A549 (cell line): ENCODE measurements around the gene TDRD3. TPM values are rescaled to one million over a fixed set of nuclear protein-coding genes. Genes with fewer than 3 reads are reported as not detected.

Experiments used
- ATAC-seq, 2 experiments: fragments of 200-7000 bp in 1 of 2; fragments of >200 bp in 1 of 2; cut with Nextera tagmentation in 1 of 2; cut with Tn5 transposase in 1 of 2; 3 replicates each; pipeline versions ENCODE4 v1.8.0 to v1.9.1; 2018 to 2020; ENCODE audit warnings: mild to moderate bottlenecking in 1 of 2, moderate library complexity in 1 of 2
- CTCF ChIA-PET: fragments of 300-600 bp; sonication (Branson Sonifier 250); formaldehyde crosslinking; extraction: SDS; loops from one replicate; lab custom pipeline; 2021; ENCODE audit warnings: antibody characterized with exemption, inconsistent platforms; lab: Yijun Ruan, JAX
- POLR2A ChIA-PET: fragments of 350-600 bp; formaldehyde crosslinking; extraction: SDS; loops from one replicate; lab custom pipeline; 2021; ENCODE audit warnings: antibody characterized with exemption, inconsistent platforms; lab: Yijun Ruan, JAX
- DNase-seq, 2 experiments: peaks; one replicate each; pipeline versions ENCODE4 v3.0.0 to v3.0.0-alpha.2; 2011 to 2016; ENCODE audit warnings: low read depth in 1 of 2, low spot score in 1 of 2
- FAIRE-seq: peaks from 2 replicates; lab custom pipeline; 2011; peaks lifted over from hg19 to GRCh38; lab: Jason Lieb, UNC
- H3K27ac ChIP-seq, 2 experiments: fragments of >200 bp; sonication (Bioruptor Twin); formaldehyde crosslinking; 3 replicates each; pipeline ENCODE4 v1.5.1; 2016 to 2017
- H3K4me1 ChIP-seq: fragments of >200 bp; sonication (Bioruptor Twin); formaldehyde crosslinking; 3 replicates; pipeline ENCODE4 v1.6.1; 2016
- H3K4me2 ChIP-seq: fragments of >200 bp; sonication (Bioruptor Twin); formaldehyde crosslinking; 3 replicates; pipeline ENCODE4 v1.6.1; 2016
- H3K4me3 ChIP-seq: fragments of >200 bp; sonication (Bioruptor Twin); formaldehyde crosslinking; 3 replicates; pipeline ENCODE4 v1.5.1; 2016
- H3K9me3 ChIP-seq: fragments of >200 bp; sonication (Bioruptor Twin); formaldehyde crosslinking; 3 replicates; pipeline ENCODE4 v1.6.1; 2016
- CEBPB ChIP-seq, 2 experiments: fragments of >200 bp in 1 of 2; sonication (Bioruptor Twin) in 1 of 2; formaldehyde crosslinking in 1 of 2; IDR thresholded peaks; 2 replicates each; pipeline ENCODE4 v1.6.1; 2012 to 2016
- CHD4 ChIP-seq: fragments of 200-600 bp; sonication (generic); IDR thresholded peaks from 2 replicates; pipeline ENCODE4 v1.6.1; 2016; ENCODE audit warnings: antibody characterized with exemption, mild to moderate bottlenecking, borderline replicate concordance
- EHF ChIP-seq: fragments of 250-450 bp; sonication (Bioruptor Pico); IDR thresholded peaks from 2 replicates; pipeline ENCODE4 v1.5.0; 2020; ENCODE audit warnings: mild to moderate bottlenecking
- FOSB ChIP-seq: fragments of 250-450 bp; sonication (Bioruptor Pico); IDR thresholded peaks from 2 replicates; pipeline ENCODE4 v1.5.0; 2020; ENCODE audit warnings: mild to moderate bottlenecking, moderate library complexity
- FOXS1 ChIP-seq: fragments of 250-450 bp; sonication (Bioruptor Pico); IDR thresholded peaks from 2 replicates; pipeline ENCODE4 v1.5.0; 2020; ENCODE audit warnings: mild to moderate bottlenecking, moderate library complexity
- HDAC2 ChIP-seq: fragments of 200-600 bp; sonication (generic); IDR thresholded peaks from 2 replicates; pipeline ENCODE4 v1.6.1; 2016
- JUN ChIP-seq, 2 experiments: fragments of >200 bp; sonication (Bioruptor Twin); formaldehyde crosslinking; IDR thresholded peaks; 2 replicates in 1 of 2; 3 replicates in 1 of 2; pipeline ENCODE4 v1.6.1; 2016 to 2017
- JUNB ChIP-seq: fragments of >200 bp; sonication (Bioruptor Twin); formaldehyde crosslinking; IDR thresholded peaks from 2 replicates; pipeline ENCODE4 v1.6.1; 2016
- MYC ChIP-seq: IDR thresholded peaks from 2 replicates; pipeline ENCODE4 v1.6.1; 2012; ENCODE audit warnings: mild to moderate bottlenecking, inconsistent platforms, low read length, improper control_type of control experiment, borderline replicate concordance
- POLR2A ChIP-seq: IDR thresholded peaks from 2 replicates; pipeline ENCODE4 v1.6.1; 2012; ENCODE audit warnings: mild to moderate bottlenecking, low read length
- RAD21 ChIP-seq, 2 experiments: fragments of >200 bp in 1 of 2; sonication (Bioruptor Twin) in 1 of 2; formaldehyde crosslinking in 1 of 2; IDR thresholded peaks in 1 of 2; conservative IDR thresholded peaks in 1 of 2; 2 replicates in 1 of 2; 3 replicates in 1 of 2; pipeline ENCODE4 v1.6.1; 2012 to 2018; ENCODE audit warnings: inconsistent platforms in 1 of 2
- RFX5 ChIP-seq: fragments of 450-650 bp; IDR thresholded peaks from 2 replicates; pipeline ENCODE4 v1.7.1; 2014; ENCODE audit warnings: antibody characterized with exemption, mild to moderate bottlenecking, moderate library complexity
- SMC3 ChIP-seq: fragments of >200 bp; sonication (Bioruptor Twin); formaldehyde crosslinking; IDR thresholded peaks from 3 replicates; pipeline ENCODE4 v1.6.1; 2018; ENCODE audit warnings: inconsistent platforms
- SREBF2 ChIP-seq: fragments of 450-650 bp; IDR thresholded peaks from 2 replicates; pipeline ENCODE4 v1.6.1; 2014; ENCODE audit warnings: mild to moderate bottlenecking, moderate library complexity
- ZFP36 ChIP-seq: fragments of 450-650 bp; IDR thresholded peaks from 2 replicates; pipeline ENCODE4 v1.6.1; 2014; ENCODE audit warnings: borderline replicate concordance; ENCODE audit not compliant: partially characterized antibody
- WGBS: methylation state at CpG from one replicate; pipeline ENCODE4 v1.1.6; 2017; ENCODE audit errors: missing lambda C conversion rate; 5-methylcytosine and 5-hydroxymethylcytosine counted together
- polyA plus RNA-seq, 4 experiments: library from polyadenylated mRNA; depleted of rRNA in 3 of 4; stranded (reverse); fragments of >200 nt; fragmentation: RNase III in 1 of 4; extraction: RNeasy Plus Mini Kit Qiagen cat#74134 plus additional on column Dnase treatment in 1 of 4; gene quantifications; 2 replicates in 3 of 4; 3 replicates in 1 of 4; pipeline ENCODE4 v1.2.3, GENCODE V29; 2011 to 2017
- TF ChIP-seq, protein P1 (sequence below): fragments of 250-450 bp; sonication (Bioruptor Pico); IDR thresholded peaks from 2 replicates; pipeline ENCODE4 v1.5.0; 2020; ENCODE audit warnings: low read depth, mild to moderate bottlenecking, moderate library complexity
- TF ChIP-seq, protein P2 (sequence below): IDR thresholded peaks from 2 replicates; pipeline ENCODE4 v1.6.1; 2012
- TF ChIP-seq, protein P3 (sequence below): fragments of 450-650 bp; IDR thresholded peaks from 2 replicates; pipeline ENCODE4 v1.6.1; 2014; ENCODE audit warnings: antibody characterized with exemption
- TF ChIP-seq, protein P4 (sequence below): fragments of >200 bp; sonication (Bioruptor Twin); formaldehyde crosslinking; IDR thresholded peaks from 3 replicates; pipeline ENCODE4 v1.5.1; 2016

Gene TDRD3
- polyA plus RNA-seq, 2 of the 4 experiments (the other 2 are of a cell fraction), result 5.7 to 11.8 TPM

DNA sequence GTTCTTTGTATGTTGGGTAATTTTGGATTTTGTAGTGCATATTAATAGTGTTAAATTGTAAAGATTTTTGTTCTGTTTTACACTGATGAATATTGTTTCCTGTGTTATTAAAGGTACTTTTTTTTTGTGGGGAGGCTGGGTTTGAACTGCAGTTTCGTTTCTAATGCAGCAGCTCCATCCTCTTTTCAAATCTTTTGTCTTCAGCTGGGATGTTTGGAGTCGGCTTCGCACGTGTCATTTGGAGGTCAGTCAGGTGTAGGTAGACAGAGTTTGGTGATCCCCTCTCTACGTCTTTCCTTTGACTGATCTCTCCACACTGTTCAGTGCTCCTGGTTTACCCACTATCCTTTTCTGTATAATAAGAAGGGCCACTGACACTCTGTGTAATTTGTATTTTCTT lies 30.3 kb downstream of the TDRD3 start:
- Histone ChIP-seq H3K9me3 (no peaks in the 10 kb centered on the region), H3K4me3 (no peak overlapping the region), H3K4me1 (no peaks in the 10 kb centered on the region), H3K27ac (no peak overlapping the region), H3K4me2 (no peak overlapping the region)
- DNase-seq (no peak), FAIRE-seq (no peak), ATAC-seq (no peak)
- TF ChIP-seq, protein P1, sequence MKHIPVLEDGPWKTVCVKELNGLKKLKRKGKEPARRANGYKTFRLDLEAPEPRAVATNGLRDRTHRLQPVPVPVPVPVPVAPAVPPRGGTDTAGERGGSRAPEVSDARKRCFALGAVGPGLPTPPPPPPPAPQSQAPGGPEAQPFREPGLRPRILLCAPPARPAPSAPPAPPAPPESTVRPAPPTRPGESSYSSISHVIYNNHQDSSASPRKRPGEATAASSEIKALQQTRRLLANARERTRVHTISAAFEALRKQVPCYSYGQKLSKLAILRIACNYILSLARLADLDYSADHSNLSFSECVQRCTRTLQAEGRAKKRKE (CRISPR knock-in tag), result no peak
- TF ChIP-seq ZFP36 (no peak), POLR2A (no peak), SREBF2 (no peak), MYC (no peak), FOXS1 (CRISPR knock-in tag) (no peak), EHF (CRISPR knock-in tag) (no peak), RFX5 (no peak), CEBPB (IDR thresholded peaks at IDR 0.05) (no peak), JUN (IDR thresholded peaks at IDR 0.05) (no peak), SMC3 (no peak), FOSB (no peak)
- WGBS, result 82% methylated on average over 5 of the region's 5 CpGs
- ChIA-PET CTCF (interaction anchor here (1.4 kb wide), 1 partner anchor 31 kb away, joined by 5 read pairs; the partner anchor contains the start of gene TDRD3), POLR2A (no interaction called here)

DNA sequence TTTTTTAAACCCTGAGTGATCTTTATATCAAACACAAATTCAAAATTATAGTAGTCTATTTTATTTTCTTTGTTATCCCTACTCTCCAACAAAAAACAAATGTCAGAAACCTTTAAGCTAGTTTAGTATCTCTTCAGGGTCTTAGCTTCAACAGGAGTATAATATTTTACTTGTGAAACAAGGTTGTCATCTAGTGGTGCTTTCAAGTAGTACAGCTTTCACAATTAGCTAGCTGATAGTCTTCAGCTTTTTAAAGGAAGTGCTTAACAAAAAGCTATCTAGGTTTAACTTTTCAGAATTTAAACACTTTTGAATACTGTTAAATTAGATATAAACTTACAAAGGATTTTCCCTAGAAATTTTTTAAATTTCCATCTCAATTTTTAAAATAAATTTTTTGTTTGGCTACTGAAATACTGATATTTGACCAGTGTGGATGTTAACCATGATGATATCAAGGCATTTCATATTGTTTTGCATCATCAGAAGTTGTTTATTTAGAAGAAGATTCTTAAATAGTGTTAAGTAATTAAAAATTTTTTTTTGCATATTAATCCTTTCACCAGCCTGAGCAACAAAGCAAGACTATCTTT lies 34.2 kb downstream of the TDRD3 start:
- CTCF ChIA-PET, result interaction anchor here (0.7 to 1.4 kb wide), 8 partner anchors 8 to 751 kb away, joined by 3 to 6 read pairs (median 3); no protein-coding TSS in a partner anchor
- ATAC-seq, result peak; percentile 59 to 80; a peak in 4 of 6 replicates

DNA sequence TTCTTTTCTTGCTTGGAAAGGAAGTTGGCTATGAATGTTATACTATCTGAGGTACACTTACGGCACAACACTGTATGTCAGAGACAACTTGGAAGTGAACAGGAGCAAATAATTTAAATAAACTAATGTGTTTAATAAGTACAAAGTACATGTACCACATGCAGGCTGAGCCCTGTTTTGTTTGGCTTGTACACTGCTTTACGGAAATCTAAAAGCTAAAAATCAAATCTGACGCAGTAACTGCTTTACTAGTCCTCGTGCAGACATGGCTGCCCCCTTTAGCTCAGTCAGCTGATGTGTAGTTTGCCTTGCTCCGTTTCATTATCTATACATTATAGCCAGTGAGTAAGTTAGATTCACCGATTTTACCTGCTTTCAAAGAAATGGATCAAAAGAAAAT lies 36.5 kb downstream of the TDRD3 start:
- no peaks in the 10 kb centered on the region for H3K9me3 ChIP-seq
- FAIRE-seq (no peak), DNase-seq (no peak), ATAC-seq (no peak)
- no peak overlapping the region for H3K4me3 ChIP-seq
- H3K4me1 ChIP-seq, result no peaks in the 10 kb centered on the region
- H3K27ac ChIP-seq, result no peak overlapping the region
- WGBS, result 84% methylated on average over 6 of the region's 6 CpGs
- CTCF ChIA-PET, result no interaction called here
- POLR2A ChIA-PET, result no interaction called here
- H3K4me2 ChIP-seq, result no peak overlapping the region
- TF ChIP-seq HDAC2 (no peak), POLR2A (no peak), JUNB (no peak)
- TF ChIP-seq, protein P2, sequence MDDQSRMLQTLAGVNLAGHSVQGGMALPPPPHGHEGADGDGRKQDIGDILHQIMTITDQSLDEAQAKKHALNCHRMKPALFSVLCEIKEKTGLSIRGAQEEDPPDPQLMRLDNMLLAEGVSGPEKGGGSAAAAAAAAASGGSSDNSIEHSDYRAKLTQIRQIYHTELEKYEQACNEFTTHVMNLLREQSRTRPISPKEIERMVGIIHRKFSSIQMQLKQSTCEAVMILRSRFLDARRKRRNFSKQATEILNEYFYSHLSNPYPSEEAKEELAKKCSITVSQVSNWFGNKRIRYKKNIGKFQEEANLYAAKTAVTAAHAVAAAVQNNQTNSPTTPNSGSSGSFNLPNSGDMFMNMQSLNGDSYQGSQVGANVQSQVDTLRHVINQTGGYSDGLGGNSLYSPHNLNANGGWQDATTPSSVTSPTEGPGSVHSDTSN, result no peak
- TF ChIP-seq, all 56 proteins: peak for 0

More for the DNA sequence above, 34.2 kb downstream of the TDRD3 start:
- Histone ChIP-seq H3K4me2 (no peak overlapping the region), H3K27ac (no peak overlapping the region), H3K9me3 (no peaks in the 10 kb centered on the region), H3K4me1 (no peaks in the 10 kb centered on the region), H3K4me3 (no peak overlapping the region)
- TF ChIP-seq, protein P3, sequence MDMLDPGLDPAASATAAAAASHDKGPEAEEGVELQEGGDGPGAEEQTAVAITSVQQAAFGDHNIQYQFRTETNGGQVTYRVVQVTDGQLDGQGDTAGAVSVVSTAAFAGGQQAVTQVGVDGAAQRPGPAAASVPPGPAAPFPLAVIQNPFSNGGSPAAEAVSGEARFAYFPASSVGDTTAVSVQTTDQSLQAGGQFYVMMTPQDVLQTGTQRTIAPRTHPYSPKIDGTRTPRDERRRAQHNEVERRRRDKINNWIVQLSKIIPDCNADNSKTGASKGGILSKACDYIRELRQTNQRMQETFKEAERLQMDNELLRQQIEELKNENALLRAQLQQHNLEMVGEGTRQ, result no peak
- TF ChIP-seq, protein P4, sequence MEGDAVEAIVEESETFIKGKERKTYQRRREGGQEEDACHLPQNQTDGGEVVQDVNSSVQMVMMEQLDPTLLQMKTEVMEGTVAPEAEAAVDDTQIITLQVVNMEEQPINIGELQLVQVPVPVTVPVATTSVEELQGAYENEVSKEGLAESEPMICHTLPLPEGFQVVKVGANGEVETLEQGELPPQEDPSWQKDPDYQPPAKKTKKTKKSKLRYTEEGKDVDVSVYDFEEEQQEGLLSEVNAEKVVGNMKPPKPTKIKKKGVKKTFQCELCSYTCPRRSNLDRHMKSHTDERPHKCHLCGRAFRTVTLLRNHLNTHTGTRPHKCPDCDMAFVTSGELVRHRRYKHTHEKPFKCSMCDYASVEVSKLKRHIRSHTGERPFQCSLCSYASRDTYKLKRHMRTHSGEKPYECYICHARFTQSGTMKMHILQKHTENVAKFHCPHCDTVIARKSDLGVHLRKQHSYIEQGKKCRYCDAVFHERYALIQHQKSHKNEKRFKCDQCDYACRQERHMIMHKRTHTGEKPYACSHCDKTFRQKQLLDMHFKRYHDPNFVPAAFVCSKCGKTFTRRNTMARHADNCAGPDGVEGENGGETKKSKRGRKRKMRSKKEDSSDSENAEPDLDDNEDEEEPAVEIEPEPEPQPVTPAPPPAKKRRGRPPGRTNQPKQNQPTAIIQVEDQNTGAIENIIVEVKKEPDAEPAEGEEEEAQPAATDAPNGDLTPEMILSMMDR, result peak; percentile 67
- no peak for TF ChIP-seq CHD4
- peak; percentile 73 to 74 for TF ChIP-seq RAD21 (conservative IDR thresholded peaks at IDR 0.05 in 1 of 2, IDR thresholded peaks at IDR 0.05 in 1 of 2)
- peak; percentile 48 for TF ChIP-seq SMC3
- POLR2A ChIA-PET, result interaction anchor here (1.1 kb wide), 1 partner anchor 34 kb away, joined by 4 read pairs; the partner anchor contains the start of gene TDRD3
- DNase-seq (peak; percentile 18 to 60), FAIRE-seq (no peak)
